ENCODE results near the gene DDX41.

Gene DDX41

DNA sequence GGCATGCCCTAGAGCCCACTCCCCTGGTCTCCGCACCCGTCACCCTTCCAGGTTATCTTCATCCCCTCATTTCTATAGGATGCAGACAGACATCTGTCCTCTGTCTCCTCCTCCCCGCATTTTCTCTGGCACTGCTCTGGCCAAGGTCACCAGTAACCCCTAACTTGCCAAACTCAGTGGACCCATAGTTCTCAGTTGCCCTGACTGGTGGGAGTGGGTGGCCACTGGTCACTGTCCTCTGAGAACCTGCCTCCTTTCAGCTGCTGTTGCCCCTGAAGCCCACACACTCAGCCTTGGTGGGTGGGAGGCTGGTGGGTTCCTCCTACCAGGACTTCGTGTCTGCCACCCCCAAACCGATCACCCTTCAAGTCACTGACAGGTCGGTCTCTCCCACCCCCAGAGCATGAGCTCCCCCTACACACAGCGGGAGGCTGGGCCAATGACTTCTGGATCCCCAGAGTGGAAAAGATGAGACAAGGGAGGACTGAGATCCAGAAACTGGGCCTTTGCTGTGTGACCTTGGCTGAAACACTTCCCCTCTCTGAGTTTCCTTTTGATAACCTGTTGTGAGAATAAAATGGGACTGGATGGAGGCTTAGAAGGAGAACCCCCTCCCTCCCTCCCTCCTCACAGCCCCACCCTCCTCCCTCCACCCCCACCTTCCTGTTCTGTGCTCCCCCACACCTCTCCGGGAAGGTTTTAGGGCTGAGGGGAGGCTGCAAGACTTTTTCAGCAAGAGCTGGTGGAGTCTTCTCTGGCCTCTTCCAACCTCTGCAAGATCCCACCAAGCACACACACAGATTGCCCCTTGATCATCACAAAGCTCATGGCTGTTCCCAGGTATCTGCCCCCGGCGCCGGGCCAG lies 41.0 kb downstream of the DDX41 start:
- Histone ChIP-seq H3K4me3 (ENCODE audit: low read depth in 1 of 2, low read length in 2 of 2) (no peak overlapping the region), H3K9me3 (ENCODE audit: low read length) (no peaks in the 10 kb centered on the region), H3K27ac (ENCODE audit: low read depth, low read length) (peak overlapping the region; percentile 55), H3K9ac (ENCODE audit: low read length) (no peak overlapping the region), H3K4me1 (ENCODE audit: insufficient read depth, low read length) (peaks cover 77% of the 10 kb centered on the region), H3K27me3 (ENCODE audit: control insufficient read depth in 1 of 2, insufficient read depth in 2 of 2, low read length in 2 of 2) (no peaks in the 10 kb centered on the region), H3K36me3 (ENCODE audit: insufficient read depth, low read length) (no peaks in the 10 kb centered on the region)

DNA sequence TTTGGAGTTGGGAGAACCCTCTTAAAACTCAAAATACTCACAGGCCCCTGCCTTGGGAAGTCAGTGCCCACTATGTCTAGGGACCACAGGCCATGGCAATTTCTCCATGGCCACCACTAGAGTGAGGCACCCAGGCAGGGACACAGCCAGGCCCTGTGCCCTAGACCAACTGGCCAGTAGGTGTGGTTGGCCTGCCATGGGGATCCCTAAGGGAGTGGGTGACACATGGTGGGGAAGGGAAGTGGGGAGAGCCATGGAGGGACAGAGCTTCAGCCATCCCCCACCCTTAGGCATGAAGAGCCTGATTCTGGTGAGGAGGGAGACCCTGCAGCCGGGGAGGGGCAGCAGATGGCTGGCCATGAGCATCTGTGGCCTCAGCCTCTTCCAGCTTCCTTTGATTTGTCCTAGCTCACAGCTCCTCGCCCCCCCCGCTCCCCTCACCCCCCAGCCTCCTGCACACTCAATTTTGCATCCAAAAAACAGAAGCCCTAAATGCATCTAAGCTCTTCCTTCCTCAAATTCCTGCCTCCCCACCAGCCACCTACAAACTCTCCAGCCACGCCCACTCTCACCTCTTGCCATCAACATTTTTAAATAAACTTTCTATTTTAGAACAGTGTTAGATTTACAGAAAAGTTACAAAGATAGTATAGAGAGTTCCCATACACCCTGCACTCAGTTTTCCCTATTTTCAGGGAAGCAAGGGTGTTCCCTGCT lies 41.8 kb downstream of the DDX41 start:
- Histone ChIP-seq H3K4me3 (ENCODE audit: low read depth in 1 of 2, low read length in 2 of 2) (no peak overlapping the region), H3K9ac (ENCODE audit: low read length) (no peak overlapping the region), H3K4me1 (ENCODE audit: insufficient read depth, low read length) (peaks cover 82% of the 10 kb centered on the region), H3K27ac (ENCODE audit: low read depth, low read length) (peak overlapping the region; percentile 55), H3K36me3 (ENCODE audit: insufficient read depth, low read length) (no peaks in the 10 kb centered on the region), H3K27me3 (ENCODE audit: control insufficient read depth in 1 of 2, insufficient read depth in 2 of 2, low read length in 2 of 2) (no peaks in the 10 kb centered on the region), H3K9me3 (ENCODE audit: low read length) (no peaks in the 10 kb centered on the region)

DNA sequence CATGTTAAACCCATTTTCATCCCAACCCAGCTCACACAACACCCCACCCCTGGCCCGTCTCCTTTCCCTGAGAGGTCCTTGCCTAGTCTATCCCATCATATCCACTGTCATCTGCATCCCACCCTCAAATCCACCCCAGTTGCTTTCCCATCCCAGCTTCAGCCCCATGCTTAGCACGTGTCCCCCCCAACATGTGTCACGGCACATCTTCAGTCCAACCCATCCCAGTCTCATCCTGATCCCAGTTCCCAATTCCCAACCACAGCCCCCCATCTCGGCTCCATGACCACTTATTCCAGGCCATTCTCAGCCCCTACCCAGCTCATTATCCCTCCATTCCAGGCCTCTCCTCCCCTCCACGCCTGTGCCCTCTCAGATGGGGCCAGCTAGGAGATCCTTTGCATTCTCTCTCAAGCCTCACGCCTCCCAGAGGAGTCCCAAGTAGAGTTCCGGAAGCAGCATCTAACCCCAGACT lies 42.7 kb downstream of the DDX41 start:
- H3K4me1 ChIP-seq (ENCODE audit: insufficient read depth, low read length): peaks cover 74% of the 10 kb centered on the region
- no peaks in the 10 kb centered on the region for H3K36me3 ChIP-seq (ENCODE audit: insufficient read depth, low read length)
- no peaks in the 10 kb centered on the region for H3K27me3 ChIP-seq (ENCODE audit: control insufficient read depth in 1 of 2, insufficient read depth in 2 of 2, low read length in 2 of 2)
- no peaks in the 10 kb centered on the region for H3K9me3 ChIP-seq (ENCODE audit: low read length)
- no peak overlapping the region for H3K9ac ChIP-seq (ENCODE audit: low read length)
- H3K27ac ChIP-seq (ENCODE audit: low read depth, low read length): peak overlapping the region; percentile 73
- H3K4me3 ChIP-seq (ENCODE audit: low read depth in 1 of 2, low read length in 2 of 2): no peak overlapping the region

DNA sequence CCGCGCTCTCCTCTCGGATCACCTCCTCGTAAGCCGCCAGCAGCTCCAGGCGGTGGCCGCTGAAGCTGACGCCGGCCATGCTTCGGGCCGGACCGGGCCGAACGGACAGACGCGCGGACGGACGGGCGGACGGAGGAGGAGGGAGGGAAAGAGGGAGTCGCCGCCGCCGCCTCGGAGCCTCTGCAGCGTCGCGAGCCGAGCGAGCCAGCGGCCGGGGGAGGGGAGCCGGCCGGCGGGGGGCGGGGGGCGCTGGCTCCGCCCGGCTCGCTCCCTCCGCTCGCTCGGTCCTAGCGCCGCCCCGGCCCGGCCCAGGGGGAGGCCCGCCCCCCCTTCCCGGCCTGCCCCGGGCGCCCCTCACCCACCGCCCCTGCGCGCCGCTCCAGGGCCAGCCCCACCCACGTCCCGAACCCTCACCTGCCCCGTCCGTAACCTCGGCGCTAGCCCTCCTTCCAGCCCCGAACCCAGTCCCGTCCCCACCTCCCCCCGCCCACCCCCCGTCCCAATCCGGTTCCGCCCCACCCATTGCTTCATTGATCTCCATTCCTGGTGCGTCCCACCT lies 43.2 kb downstream of the DDX41 start, which contains the start of gene DBN1:
Gene DBN1 (minus strand): TSS at position 192 of the 559 bp plus-strand sequence. CDS start 113 bp downstream, at position 79.
- Histone ChIP-seq H3K27me3 (ENCODE audit: control insufficient read depth in 1 of 2, insufficient read depth in 2 of 2, low read length in 2 of 2) (no peaks in the 10 kb centered on the region), H3K4me3 (ENCODE audit: low read depth in 1 of 2, low read length in 2 of 2) (peak within 1 kb of the TSS; percentile 72 to 90), H3K27ac (ENCODE audit: low read depth, low read length) (peak within 1 kb of the TSS; percentile 78), H3K4me1 (ENCODE audit: insufficient read depth, low read length) (peaks cover 69% of the 10 kb centered on the region), H3K36me3 (ENCODE audit: insufficient read depth, low read length) (no peaks in the 10 kb centered on the region), H3K9me3 (ENCODE audit: low read length) (no peaks in the 10 kb centered on the region), H3K9ac (ENCODE audit: low read length) (peak within 1 kb of the TSS; percentile 53)

DNA sequence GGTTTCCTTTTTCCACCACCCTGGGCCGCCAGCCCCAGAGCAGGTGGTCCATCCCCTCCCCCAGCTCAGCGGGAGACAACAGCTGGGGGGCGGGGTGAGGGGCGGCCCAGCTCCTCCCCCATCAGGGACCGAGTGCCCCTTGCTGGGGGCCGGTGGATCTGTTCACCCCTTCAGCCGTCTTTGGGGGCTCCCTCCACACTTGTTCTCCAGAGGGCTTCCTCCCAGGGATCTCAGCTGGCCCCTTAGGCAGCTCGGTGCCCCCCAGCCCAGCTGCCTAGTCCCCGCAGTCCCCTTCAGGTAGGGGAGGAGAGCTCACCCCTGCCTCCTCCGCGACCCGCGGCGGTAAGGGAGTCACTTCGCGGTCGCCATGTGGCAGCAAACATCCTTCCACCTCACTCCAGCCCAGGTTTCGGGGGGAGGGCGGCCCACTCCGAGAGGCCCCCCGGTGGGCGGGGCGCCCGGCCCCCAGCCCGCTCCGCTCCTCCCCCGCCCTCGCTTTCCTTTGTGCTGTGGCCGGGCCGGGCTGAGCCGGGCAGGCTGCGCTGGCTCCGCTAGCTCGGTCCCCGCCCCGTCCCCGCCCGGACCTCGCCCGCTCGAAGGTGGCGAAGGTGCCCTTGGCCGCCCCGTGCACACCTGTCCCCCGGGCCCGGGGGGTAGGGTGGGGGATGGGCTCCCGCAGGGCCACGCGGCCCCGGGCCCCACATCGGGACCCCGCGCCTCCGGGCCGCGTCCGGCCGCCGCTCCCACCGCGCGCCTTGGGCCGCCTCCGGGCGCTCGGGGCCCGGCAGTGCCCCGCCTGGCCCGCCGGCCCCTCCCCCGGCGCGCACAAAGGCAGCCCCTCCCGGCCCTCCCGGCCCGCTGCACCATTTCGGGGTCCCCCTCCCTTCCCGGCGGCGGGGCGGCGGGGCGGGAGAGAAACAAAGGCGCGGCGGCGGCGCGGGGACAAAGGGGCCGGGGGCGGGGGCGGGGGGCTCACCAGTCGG lies 44.0 kb downstream of the DDX41 start:
- Histone ChIP-seq H3K9me3 (ENCODE audit: low read length) (no peaks in the 10 kb centered on the region), H3K4me3 (ENCODE audit: low read depth in 1 of 2, low read length in 2 of 2) (peak overlapping the region; percentile 72 to 90), H3K4me1 (ENCODE audit: insufficient read depth, low read length) (peaks cover 61% of the 10 kb centered on the region), H3K27me3 (ENCODE audit: control insufficient read depth in 1 of 2, insufficient read depth in 2 of 2, low read length in 2 of 2) (no peaks in the 10 kb centered on the region), H3K27ac (ENCODE audit: low read depth, low read length) (peak overlapping the region; percentile 78), H3K9ac (ENCODE audit: low read length) (peak overlapping the region; percentile 53), H3K36me3 (ENCODE audit: insufficient read depth, low read length) (no peaks in the 10 kb centered on the region)

DNA sequence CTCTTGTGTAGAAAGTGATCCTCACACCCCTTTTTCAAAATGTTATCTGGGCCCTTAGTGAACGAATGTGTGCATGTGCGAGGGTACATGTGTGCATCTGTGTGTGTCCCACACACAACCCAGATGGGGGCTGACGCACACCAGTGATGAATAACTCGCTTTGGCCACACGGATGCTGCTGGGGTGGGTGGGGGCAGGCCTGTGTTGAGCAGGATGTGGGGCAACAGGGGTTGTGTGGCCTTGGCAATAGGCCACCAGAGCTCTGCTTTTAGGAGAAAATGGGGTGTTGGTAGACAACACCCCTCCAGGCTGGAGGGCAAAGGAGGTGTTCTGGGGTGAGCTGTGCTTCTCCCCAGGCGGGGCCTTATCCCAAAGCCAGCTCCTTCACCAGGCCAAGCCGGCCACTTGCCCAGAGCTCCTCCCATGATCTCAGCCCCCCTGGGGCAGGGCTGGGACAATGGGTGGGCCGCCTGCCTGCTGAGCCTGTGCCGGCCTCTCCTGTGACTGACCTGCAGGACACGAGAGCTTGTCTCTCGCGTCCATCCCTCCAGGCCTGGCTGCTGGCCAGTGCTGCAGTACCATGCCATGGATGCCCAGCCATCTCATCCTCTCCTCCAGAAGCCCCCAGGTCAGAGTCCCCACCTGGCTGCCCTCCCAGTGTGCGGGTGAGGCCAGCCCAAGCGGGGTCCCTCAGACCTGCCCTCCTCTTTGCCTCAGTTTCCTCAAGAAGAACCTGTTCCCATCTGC lies 45.0 kb downstream of the DDX41 start:
- peak overlapping the region; percentile 53 for H3K9ac ChIP-seq (ENCODE audit: low read length)
- peaks cover 5% of the 10 kb centered on the region for H3K36me3 ChIP-seq (ENCODE audit: insufficient read depth, low read length)
- H3K9me3 ChIP-seq (ENCODE audit: low read length): no peaks in the 10 kb centered on the region
- H3K4me1 ChIP-seq (ENCODE audit: insufficient read depth, low read length): peaks cover 53% of the 10 kb centered on the region
- no peaks in the 10 kb centered on the region for H3K27me3 ChIP-seq (ENCODE audit: control insufficient read depth in 1 of 2, insufficient read depth in 2 of 2, low read length in 2 of 2)
- peak overlapping the region; percentile 72 to 90 for H3K4me3 ChIP-seq (ENCODE audit: low read depth in 1 of 2, low read length in 2 of 2)
- H3K27ac ChIP-seq (ENCODE audit: low read depth, low read length): peak overlapping the region; percentile 78

DNA sequence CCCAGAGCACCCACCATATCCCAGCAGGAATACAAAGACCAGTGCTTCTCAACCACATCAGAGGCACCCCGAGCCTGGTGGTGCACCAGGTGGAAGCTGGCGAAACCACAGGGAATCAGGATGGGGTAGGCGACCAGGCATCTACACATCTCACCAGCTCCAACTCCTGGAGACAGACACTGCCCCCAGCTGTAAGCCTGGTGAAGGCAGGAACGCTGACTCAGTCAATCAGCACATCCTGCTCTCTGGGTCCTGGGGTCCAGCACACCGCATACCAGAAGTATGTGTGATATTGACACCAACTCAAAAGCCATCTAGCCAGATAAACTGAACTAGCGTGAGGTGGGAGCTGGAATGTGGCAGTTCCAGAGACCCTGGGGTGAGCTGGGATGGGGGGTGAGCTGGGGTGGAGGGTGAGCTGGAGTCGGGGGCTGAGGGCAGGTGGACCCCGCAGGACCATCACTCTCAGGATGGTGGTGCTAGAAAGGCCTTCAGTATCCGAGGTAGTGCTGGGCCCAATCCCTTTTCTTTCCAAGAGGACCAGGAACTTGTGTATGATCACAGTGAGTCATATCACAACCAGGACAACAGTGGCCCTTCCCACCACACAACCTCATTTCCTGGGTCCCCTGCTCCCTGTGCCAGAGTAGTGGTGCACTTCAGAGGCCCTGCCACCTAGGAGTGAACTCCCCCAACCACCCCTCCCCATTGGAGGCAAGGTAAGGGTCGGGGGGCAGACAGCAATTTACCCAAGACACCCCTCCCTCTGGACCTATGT lies 45.8 kb downstream of the DDX41 start:
- Histone ChIP-seq H3K27ac (ENCODE audit: low read depth, low read length) (no peak overlapping the region), H3K9me3 (ENCODE audit: low read length) (no peaks in the 10 kb centered on the region), H3K27me3 (ENCODE audit: control insufficient read depth in 1 of 2, insufficient read depth in 2 of 2, low read length in 2 of 2) (no peaks in the 10 kb centered on the region), H3K36me3 (ENCODE audit: insufficient read depth, low read length) (peaks cover 13% of the 10 kb centered on the region), H3K4me3 (ENCODE audit: low read depth in 1 of 2, low read length in 2 of 2) (peak overlapping the region in 1 of 2 donors; percentile 72), H3K4me1 (ENCODE audit: insufficient read depth, low read length) (peaks cover 45% of the 10 kb centered on the region), H3K9ac (ENCODE audit: low read length) (no peak overlapping the region)

DNA sequence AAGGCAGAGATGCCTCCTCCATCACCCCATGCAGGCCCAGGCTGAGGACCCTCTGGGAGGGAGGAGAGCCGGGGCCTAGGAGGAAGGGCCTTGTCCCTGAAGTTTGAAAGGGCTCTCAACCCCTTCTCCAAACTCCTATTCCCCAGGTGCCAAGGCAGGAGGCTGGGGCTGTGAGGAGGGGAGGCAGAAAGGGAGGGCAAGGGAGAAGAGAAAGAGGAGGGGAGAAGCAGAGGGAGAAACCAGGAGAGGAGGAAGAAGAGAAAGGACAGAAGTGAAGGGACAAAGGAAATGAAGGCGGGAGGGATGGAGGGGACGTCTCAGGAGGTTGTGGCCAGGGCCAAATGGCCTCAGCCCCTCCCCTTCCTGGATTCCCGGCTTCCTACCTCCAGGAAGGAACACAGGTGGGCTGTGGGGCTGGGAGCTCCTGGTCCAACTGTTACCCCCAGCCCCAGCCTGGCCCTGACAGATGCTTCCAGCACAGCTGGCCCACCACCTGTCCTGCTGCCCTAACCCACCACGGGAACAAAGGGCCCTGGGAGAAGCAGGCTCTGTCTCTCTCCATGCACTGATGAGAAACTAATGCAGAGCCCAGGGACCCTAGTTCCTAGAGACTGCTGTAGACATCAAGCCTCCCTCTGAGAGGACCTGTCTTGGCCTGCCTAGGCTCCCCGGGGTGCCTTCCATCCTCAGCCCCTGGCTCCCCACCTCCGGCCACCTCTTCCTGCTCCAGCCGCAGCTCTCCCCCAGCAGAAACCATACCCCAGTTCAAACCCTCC lies 46.8 kb downstream of the DDX41 start:
- no peak overlapping the region for H3K9ac ChIP-seq (ENCODE audit: low read length)
- H3K27ac ChIP-seq (ENCODE audit: low read depth, low read length): peak overlapping the region; percentile 68
- peaks cover 35% of the 10 kb centered on the region for H3K4me1 ChIP-seq (ENCODE audit: insufficient read depth, low read length)
- H3K4me3 ChIP-seq (ENCODE audit: low read depth in 1 of 2, low read length in 2 of 2): no peak overlapping the region
- no peaks in the 10 kb centered on the region for H3K9me3 ChIP-seq (ENCODE audit: low read length)
- no peaks in the 10 kb centered on the region for H3K27me3 ChIP-seq (ENCODE audit: control insufficient read depth in 1 of 2, insufficient read depth in 2 of 2, low read length in 2 of 2)
- peaks cover 22% of the 10 kb centered on the region for H3K36me3 ChIP-seq (ENCODE audit: insufficient read depth, low read length)
